SH-SY5Y (cell line): ENCODE results near the gene NPEPL1.

ENCODE experiments used
- GATA2 ChIP-seq: IDR thresholded peaks from 2 replicates; pipeline ENCODE4 v1.6.1; 2011; ENCODE audit warnings: mild to moderate bottlenecking, low read depth, low read length
- GATA3 ChIP-seq: IDR thresholded peaks from 2 replicates; pipeline ENCODE4 v1.6.1; 2011; ENCODE audit warnings: low read depth, mild to moderate bottlenecking, low read length, moderate library complexity

- TF ChIP-seq GATA2: no peak
- TF ChIP-seq GATA3: no peak
Measured at GRCh38 chr20:58685988-58686387, 6.6 kb upstream of the NPEPL1 start.
